Stimulated activated CD8-positive, alpha-beta memory T cell treated with anti-CD3 and anti-CD28 coated beads, Interleukin-12 subunit alpha, Interleukin-12 subunit beta, amount 100 ng/mL, for 24 hours (primary cell): ENCODE measurements around the gene ZNF423.

Experiments
- DNase-seq: peaks from one replicate; pipeline ENCODE4 v3.0.0-alpha.2; 2020; ENCODE audit errors: extremely low read depth

ZNF423 gene

GRCh38 chr16:49664221-49665215, 191.4 kb downstream of the ZNF423 start:
- no peak for DNase-seq

DNA sequence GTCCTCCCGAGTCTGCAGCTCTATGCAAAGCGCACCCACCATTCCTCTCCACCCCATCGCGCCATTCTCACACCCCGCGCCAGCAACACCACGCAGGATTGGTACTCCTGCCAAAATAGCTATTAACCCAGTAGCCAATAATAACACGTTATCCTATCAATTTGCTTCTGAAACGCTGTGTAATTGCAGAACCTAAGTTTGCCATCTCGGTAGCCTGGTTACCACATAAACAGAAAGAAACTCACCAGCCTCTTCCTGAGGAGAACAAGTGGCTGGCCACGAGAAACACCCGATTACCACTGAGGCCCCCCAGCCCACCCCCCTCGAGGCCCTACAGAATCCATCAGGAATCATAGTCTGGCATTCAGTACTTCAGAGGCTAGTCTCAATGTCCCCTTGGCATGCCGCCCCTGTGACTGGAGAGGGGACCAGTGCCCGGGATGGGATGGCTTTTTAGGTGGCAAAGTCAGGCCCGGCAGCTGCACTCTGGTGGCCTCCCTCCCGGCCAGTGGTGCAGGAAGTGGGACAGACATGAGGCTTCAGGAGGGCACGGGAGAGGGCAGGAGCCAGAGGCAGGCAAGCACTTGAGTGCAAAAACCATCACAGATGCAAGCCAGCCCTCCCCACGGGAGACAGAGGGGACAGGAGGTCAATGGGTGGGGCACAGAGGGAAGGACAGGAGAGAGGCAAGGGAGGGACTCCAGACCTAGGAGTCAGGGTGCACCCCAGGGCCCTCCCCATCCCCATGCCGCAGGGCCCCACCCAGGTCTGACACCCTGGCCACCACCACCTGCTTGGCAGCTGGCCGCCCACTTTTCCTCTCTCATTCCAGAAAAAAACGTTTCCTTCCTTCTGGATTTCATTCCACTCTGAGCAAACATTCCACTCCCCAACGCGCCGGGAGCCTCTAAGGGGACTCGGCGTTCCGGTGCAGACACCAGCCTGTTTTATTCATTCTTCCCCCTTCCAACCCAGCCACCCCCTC, 192.5 kb downstream of the ZNF423 start:
- no peak for DNase-seq

DNA sequence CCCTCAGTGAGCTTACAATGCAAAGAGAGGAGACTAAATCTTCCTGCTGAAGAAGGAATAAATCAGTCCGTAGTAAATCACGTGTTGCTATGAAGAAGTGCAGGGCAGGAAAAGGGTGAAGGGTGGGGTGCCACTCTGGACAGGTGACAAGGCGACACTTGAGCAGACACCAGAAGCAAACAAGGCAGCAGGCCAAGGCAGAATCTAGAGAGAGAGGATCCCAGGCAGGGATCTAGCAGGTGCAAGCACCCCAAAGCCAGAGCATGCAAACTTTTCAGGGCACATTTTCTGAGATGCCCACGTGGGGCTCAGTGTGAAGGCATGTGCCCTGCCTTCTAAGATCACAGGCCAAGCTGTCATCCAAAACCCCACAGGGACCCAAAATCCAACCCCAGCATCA, 193.3 kb downstream of the ZNF423 start:
- no peak for DNase-seq

DNA sequence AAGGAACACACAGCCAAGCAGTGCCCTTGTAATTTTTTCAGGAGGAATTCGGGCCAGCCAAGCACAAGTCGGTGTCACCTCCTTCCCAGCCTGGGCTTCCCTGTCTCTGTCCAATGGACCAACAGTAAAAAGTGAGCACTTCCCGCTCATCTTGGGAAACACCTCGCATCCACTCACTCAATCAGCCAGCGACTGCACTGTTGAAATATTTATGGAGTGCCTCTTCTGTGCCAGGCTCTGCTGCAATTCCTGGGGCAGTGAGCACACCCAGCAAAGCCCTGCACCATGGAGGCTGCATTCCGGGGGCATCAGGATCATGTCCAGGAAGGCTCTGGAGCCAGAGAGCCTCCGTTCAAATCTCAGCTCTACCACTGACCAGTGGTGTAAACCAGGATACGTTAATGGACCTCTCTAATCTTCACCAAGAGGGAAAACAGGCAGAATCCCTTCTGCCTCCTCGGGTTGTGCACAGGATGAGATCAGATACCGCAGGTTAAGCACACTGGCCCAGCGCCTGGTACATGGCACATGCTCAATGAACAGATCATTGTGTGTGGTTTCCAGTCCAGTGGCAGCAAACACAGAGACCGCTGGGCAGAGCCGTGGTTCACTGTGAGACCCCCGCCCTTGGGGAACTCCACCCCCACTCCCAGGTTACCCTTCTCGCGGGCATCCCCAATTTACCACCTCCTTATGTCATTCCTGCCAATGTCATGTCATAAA, 194.3 kb downstream of the ZNF423 start:
- no peak for DNase-seq

DNA sequence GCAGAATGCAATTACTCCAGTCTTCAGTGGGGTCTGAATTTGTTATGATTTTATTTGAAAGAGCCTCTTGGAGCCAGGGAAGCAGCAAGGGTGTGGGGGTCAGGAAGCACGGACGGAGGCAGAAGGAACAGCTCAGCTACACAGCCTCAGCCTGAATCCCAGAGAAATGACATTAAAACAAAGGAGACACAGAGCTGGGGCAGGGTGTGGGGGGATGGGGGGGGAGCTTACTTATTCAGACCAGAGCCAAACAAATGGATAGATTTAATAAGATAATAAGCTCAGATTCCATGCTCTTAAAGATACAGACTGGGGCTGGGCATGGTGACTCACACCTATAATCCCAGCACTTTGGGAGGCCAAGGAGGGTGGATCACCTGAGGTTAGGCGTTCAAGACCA, 195.3 kb downstream of the ZNF423 start:
- no peak for DNase-seq

- no peak for DNase-seq
Observed at GRCh38 chr16:49659356-49659755, 196.6 kb downstream of the ZNF423 start.

DNA sequence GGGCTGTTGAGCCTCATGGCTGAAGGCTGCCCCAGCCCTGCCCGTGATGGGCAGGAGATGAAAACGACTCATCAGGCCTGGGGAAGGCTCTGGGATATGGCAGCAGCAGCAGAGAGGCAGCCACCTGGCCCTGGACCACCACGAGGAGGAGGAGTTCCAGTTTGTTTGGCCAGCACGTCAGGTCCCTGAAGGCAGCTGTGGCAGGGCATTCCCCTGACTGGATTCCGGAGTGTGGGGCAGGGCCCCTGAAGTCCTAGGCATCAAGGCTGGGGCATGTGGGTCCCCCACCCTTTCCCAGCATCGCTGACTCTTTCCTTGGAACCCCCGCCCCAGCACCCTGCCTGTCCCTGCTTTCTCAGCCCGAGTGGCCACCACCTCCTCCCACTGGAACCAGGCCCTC, 197.4 kb downstream of the ZNF423 start:
- no peak for DNase-seq

GRCh38 chr16:49657736-49658465, 198.0 kb downstream of the ZNF423 start:
- DNase-seq = no peak

DNA sequence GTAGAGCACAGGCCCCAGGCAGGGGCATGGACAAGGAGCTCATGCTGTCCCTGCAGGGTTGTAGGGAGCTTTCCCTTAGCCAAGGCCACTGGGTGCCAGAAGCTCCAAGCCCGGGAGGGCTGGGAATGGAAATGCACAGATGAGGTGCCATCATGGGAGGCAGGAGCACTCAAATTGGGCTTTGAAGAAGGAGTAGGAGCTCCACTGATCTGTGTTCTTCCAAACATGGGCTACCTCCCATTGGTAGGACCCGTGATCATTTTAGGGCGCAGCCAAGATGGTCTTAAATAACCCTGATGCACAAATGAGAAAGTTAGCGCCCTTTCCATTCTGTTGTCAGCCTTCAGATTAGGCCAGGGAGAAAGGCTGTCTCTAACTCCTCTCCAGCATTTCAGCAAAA, 201.5 kb downstream of the ZNF423 start:
- DNase-seq = no peak

- DNase-seq = no peak
Observed at GRCh38 chr16:49653577-49653976, 202.3 kb downstream of the ZNF423 start.

DNA sequence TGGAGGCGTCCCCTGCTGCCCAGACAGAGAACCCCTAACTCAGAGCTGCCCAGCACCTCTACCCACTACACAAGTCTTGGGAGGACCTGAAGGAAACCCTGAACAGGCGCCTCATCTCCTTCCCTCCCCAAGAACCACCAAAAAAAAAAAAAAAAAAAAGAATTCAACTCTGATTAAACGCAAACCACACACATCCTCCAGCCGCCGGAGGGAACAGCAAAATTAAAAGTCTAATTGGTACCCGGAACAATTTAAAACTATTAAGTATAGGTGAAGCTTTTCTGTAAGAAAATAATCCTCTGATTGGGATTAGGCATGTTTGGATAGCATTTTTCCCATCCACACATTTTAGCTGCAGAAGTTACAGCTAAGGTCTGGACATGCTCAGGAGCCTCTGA, 202.7 kb downstream of the ZNF423 start:
- DNase-seq = no peak

- no peak for DNase-seq
Observed at GRCh38 chr16:49652456-49653172, 203.3 kb downstream of the ZNF423 start.

- DNase-seq = no peak
Observed at GRCh38 chr16:49651996-49652395, 203.9 kb downstream of the ZNF423 start.

DNA sequence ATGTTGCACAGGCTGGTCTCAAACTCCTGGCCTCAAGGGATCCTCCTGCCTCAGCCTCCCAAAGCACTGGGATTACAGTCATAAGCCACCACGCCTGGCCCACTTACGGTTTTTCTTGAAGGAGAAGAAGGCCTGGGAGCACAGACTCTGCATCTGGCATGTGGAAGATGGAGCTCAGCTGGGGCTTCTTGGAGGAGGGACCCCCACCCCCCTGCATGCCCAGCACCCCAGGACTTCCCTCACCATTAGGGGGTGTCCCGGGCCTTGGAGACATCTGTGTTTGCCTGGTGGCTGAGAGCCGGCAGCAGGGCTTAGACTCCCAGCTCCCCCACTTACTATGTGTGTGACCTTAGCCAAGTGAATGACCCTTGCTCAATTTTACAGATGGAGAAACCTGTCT, 204.7 kb downstream of the ZNF423 start:
- no peak for DNase-seq

GRCh38 chr16:49650603-49651002, 205.3 kb downstream of the ZNF423 start:
- no peak for DNase-seq

DNA sequence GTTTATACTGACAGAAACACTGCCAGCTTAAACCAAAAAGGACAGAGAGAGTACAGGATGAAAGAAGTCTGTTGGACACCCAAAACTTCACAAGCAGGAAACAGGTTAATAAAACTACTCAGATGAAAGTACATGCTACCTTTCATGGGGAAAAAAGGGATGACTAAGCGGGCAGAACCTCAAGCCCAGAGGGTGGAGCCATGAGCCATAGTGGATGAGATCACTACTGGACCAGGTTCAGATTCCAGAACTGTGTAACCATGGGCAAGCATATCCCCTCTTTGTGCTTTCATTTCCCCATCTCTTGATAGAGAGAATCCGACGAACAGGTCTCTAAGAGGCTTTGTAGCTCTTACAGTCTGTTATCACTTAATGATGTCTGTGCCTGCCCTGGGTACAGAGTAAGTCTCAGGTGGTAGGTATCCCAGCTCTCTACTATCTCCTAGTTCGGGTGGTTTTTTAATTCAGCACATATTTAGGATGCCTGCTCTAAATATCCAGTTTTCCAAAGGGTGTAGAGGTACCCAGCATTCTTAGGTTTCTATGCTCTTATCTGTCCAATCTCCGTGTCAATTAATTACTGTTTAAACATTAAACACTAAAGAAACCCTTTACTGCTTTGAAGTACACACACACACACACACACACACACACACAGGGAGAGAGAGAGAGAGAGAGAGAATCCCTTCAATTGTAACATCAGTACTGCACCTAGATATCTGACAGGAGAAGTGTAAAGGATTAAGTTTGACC, 206.7 kb downstream of the ZNF423 start:
- DNase-seq = no peak

DNA sequence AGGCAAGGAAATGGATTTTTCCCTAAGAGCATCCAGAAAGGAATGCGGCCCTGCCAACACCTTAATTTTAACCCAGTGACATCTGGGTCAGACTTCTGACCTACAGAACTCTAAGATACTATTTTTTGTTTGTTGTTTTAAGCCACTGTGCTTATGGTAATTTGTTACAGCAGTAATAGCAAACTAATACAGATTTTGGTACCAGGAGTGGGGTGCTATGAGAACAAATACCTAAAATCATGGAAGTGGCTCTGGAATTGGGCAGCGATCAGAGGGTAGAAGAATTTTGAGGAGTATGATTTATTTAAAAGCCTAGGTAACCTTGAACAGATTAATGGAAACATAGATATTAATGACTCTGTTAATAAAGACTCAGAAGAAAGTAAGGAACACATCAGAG, 208.2 kb downstream of the ZNF423 start:
- DNase-seq = no peak

DNA sequence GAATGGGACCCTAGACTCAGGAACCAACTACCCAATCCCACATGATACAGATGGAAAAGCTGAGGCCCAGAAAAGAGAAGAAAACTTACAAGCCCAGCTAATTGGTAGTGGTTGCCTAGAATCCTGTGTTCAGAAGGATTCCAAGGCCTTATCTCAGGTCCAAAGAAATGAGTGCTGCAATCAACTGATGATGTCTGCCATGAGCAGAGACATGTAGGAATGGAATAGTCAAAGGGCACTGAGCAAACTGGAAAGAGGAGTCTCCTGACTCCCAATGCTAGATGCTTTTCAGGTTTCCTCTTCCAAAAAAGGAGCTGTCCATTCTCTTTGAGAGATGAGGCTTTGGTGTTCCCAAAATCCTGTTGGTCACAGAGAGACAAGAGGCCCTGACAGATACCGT, 210.6 kb downstream of the ZNF423 start:
- no peak for DNase-seq

DNA sequence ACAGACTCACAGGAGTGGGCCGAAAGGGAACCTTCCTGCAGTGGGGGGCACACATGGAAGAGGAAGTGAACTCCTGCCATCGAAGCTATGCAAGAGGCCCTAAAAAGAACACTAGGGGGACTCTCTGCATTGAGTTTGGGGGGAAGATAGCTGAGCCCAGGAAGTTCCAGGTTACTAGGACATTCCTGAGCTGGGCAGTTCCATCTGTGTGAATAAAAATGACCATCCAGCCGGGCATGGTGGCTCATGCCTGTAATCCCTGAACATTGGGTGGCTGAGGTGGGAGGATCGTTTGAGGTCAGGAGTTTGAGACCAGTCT, 211.8 kb downstream of the ZNF423 start:
- no peak for DNase-seq
